Dedifferentiated amniotic fluid mesenchymal stem cell (primary cell): ENCODE data around the gene PANX2.

Experiments used
- DNase-seq: peaks from one replicate; pipeline ENCODE4 v3.0.0-alpha.2; 2016; ENCODE audit errors: extremely low spot score

The PANX2 gene

DNA sequence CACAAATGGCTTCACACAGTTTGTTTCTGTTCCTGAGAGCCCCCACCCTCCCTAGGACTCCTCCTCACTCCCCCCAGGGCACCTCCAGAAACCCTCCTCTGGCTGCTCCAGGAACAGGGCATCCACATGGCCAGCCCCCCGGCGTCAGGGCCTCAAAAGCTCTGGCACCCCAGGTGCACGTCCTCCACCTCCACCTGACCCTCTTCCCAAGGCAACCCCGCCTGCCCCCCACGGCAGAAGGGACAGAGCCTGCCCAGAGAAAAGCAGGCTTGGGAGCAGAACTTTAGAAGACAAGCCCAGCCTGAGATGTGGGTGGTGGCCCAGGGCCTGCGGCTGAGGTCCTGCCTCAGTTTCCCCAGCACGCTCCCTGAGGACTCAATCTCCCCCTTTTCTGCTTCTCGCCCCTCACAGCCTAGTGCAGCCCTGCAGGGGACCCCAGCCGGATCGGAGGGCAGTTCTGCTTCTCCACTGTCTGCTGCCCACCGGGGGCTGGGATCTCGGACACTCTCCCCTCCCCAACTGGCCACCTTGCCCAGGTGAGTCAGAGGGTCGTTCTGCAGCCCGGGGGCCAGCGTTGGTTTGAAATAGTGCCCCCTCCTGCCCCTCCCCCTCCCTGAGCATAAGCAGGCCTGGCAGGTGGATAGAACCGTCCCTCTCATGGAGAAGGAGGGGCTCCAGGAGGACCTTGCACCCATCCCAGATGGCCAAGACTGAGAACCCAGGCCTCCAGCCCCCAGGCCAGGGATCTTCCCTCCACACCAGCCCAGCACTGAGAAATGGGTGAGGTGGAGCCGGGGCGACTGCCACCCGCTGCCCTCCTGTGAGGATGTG lies 12.8 kb downstream of the PANX2 start:
- no peak for DNase-seq

DNA sequence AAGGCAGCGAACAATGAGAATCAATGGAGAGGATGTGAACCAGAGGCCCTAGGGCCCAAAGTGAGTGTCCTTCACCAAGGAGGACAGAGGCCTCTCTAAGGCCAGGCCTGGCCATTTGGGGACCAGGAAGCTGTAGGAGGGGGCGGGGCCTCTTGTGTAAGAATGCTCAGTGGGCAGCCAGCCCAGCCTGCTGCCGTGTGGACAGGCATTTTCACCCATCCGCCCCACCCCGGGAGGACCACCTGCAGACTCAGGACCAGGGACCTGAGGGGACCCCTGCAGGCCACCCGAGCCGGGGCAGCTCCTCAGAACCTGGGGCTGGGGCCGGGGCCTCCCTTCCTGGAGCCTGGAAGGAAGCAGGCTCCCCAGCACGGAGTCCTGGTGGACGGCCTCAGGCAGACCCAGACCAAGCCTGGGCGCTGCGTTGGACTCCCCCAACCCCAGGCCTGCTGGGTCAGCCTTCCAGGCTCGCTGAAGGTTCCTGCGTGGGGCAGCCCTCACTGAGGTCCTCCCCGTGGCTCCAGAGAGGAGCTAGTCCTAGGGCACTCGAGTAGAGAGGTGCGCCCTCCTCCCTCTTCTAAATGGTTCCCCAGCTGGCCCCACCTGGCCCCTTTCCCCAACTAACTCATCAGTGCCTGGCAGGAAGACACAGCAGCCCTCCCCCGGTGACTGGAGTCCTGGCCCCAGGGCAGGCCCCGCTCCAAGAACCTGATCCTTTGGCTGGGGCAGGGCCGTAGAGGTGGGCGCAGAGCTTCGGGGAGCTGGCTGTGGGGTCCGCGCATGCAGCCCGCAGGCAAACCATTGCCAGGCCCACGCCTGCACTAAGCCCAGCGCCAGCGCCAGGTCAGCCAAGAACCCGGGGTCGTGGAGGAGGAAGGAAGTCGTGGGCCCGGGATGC lies 13.7 kb downstream of the PANX2 start:
- no peak for DNase-seq

DNA sequence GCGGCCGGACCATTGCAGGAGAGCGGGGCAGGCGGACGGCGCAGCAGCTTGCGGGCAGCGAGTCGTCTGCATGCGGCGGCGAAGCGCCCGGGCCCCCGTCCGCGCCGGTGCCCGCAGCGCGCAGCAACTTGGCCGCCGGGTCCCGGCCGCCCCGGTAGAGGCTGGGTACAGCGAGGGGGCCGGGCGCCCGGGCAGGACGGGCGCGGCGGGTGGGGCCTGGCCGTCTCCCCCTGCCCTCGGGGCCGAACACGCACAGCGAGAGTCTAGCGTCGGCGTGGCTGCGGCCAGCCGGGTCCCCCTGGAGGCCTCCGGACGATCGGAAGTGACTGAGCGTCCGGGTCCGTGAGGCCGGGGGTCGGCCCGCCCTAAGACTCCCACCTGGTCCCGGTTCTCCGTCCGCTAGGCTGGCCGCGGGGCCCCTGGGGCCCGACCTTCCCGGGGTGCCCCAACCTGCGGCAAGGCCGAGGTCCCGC lies 14.4 kb downstream of the PANX2 start:
- DNase-seq, result no peak

DNA sequence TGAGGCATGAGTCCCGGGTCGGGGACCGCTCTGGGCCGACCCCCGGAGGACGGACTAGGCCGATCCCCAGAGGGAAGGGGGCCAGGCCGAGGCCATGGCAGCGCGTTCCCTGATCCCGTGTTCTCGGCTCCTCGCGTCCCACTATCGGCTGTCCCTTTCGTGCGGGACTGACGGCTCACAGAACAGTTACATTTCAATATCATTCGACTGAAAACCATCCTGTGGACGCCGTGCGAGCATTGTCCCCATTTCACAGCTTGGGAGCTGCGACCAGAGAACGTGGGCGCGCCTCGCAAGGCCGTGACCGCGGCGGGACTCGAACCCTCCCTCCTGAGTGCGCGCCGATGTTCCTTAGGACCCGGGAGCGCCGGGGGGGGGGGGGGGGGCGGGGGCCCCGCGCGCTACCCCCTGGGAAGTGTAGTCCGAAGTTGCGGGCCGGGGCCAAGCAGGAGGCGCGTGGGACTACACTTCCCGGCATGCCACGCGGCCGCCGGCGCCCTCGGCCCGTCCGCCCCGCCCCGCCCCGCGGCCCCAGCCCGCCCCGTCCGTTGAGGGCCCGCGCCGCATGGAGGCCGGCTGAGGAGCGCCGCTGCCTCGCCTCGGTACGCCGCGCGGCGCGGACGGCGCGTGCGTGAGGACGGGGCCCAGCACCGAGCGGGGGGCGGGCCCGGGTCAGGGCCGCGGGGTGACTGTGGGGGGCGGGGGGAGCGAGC lies 15.0 kb downstream of the PANX2 start, which contains the start of gene TRABD:
TRABD (plus strand) TSS at position 539 of the 713 bp plus-strand sequence. CDS start 7,148 bp downstream, outside the sequence.
- DNase-seq, result peak; percentile 83

DNA sequence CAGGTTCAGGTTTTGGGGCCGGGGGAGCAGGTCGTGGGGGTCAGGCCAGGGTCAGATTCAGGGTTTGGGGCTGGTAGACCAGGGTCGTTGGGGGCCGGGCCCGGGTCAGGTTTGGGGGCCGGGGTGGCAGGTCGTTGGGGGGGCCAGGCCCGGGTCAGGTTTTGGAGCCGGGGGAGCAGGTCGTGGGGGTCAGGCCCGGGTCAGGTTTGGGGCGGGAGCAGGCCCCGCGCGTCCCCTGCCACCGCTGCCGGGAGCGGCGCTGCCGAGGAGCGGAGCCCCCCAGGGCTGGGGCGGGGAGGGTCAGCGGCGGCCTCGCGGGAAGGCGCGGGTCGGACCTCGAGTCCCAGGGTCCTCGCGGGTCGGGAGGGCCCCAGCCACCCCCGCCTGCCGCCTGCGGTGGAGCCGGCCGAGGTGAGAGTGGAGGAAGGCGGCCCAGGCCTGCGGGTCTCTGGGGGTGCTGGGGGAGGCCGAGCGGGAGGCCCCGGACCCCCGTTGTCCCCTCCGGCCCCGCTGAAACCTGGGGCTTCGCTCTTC lies 15.7 kb downstream of the PANX2 start:
- no peak for DNase-seq

DNA sequence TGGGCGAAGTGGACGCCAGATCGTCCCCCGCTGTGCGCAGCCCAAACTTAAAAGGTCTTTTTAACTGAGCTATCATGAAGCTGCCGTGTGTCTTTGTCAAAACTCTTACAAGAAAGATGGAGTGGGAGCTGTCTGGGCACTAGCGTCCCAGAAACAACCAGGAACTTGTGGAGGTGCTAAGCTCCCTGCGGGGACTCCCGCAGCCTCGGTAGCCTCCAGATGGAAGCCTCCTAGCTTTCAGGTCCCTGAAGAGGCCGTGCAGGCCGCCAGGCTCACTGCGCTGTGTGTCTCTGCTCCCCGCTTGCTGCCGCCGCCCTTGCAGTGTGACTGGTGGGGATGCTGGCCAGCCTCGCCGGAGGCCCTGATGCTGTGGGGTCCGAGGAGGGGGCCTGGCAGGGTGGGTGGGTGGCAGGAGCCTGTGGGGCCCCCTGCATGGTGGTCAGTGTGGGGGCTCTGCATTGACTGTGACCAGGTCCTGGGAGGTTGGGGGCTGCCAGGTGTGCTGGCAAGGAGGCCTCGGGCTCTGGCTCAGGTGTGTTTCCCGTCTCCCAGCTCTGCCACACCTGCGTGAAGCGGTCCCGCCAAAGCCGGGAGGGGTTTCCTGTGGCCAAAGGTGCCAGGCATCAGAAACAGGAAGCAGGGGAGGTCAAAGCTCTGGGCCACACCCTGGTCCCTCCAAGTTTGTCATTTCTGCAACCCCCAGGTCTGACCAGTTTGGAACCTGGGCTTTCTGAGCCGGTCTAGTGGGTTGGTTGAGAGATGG lies 16.4 kb downstream of the PANX2 start:
- no peak for DNase-seq

DNA sequence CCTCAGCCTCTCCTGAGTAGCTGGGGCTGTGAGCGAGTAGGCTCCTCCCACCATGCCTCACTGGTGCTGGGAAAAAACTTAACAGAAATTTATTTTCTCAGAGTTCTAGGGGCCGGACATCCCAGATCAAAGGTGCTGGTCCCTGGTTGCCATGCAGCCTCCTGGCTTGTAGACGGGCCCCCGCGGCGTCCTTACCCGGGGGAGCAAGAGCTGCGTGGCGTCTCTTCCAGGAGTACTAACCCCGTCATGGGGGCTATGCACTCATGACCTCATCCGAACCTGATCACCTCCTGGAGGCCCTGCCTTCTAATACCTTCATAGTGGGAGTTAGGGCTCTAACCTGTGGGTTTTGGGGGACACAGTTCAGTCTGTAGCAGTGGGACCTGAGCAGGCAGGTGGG lies 17.8 kb downstream of the PANX2 start:
- DNase-seq, result no peak

DNA sequence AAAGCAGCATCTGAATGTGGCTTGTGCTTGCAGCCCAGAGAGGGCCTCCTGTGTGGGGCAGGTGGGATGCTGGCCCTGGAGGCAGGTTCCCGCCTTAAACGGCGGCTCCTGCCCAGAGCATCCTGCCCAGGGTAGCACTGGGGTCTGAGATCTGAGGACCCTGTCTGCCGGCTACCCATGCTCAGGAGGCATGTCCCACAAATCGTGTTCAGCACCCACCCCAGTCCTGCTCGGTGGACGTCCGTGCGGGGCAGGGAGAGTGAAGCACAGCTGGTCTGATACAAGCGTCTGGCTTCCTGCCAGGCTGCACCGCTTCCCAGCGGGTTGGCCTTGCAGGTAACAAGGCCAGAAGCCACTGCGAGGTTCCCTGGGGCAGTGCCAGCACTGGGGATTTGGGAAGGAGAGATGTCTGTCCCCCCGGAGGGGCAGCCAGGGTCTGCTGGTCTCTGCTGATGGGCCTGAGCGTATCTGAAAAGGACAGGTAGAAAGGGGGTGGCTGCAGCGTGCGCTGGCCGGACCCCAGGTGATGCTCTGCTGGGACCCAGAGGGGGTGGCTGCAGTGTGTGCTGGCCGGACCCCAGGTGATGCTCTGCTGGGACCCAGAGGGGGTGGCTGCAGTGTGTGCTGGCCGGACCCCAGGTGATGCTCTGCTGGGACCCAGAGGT lies 18.8 kb downstream of the PANX2 start:
- no peak for DNase-seq

DNA sequence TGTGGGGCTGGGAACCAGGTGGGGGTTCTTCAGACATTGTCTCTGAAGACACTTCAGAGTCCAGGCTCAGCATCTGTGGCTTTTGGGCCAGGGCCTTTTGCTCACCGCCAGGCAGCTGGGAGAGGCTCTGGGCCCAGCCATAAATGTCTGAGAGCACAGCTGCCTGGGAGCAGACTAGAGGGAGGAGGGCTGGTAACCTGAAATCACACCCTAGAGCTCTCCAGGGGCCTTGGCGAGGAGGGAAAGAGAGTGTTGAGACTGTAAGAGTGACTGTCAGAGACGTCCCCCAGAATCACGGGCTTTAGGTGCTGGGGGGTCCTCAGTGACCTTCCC lies 19.3 kb downstream of the PANX2 start:
- DNase-seq, result no peak

DNA sequence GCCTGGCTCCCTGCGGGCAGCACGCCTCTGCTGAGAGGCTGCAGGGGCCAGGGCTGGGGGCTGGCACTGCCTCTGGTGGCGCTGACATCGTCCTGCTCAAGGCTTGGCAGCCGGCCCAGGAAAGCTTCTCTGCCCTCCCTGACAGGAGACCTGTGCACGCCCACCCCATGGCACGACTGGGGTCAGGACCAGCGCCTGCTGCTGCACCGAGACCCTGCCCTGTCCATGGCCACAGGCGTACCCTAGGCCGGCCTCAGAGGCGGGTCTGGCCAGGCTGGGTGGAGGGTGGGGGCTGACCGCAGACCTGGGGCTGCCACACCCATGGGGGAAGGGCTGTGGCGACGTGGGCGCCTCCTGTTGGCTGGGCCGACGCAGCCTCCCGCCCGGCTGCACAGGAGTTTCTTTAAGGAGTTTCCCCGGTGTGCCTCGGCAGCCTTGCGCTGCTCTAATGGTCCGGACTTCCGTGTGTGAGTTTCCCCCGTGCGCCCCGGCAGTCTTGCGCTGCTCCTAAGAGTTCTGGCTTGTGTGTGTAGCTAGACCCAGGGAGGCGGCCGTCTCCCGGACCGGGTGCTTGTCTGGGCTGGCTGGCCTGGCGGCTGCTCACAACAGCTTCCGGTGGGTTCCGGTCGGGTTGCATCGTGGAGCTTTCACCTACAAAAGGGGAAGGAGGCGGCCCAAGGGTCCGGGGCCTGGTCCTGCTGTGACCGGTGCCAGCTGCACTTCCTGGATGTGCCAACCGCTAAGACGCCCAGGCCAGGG lies 19.8 kb downstream of the PANX2 start:
- DNase-seq, result peak; percentile 22

DNA sequence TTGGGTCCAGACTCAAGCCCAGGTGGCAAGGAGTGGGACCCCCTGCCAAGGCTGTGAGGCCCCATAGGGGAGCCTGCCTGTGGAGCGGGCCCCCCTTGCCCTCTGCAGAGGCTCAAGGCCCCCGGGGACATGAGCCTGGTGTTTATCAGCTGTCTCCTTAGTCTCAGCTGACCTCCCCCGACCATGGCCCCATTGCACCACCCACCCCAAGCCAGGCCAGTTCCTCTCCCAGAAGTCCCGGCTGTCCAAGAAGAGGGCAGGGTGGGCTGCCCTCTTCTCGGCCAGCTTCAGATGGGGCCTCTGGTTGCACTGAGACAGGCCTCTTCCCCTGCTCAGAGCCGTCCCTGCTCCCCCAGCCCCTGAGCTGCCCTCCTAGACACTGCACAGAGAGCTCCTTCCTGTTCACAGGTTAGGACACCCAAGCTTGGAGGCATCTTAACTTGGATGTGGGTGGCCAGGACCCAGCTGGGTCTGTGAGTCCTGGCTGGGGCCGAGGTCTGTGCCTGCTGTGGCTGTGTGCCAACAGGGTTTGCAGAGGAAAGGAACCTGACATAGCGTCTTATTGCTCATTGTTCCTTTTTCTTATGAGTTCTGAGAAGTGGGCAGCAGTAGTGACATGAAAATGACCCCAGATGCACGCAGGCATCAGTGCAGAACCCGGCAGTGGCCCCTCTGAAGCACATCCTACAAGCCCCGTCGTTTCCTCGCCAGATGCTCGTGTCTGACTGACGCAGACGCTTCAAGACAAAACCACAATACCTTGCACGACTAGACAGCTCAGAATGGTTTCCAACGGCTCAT lies 20.6 kb downstream of the PANX2 start:
- DNase-seq, result no peak

DNA sequence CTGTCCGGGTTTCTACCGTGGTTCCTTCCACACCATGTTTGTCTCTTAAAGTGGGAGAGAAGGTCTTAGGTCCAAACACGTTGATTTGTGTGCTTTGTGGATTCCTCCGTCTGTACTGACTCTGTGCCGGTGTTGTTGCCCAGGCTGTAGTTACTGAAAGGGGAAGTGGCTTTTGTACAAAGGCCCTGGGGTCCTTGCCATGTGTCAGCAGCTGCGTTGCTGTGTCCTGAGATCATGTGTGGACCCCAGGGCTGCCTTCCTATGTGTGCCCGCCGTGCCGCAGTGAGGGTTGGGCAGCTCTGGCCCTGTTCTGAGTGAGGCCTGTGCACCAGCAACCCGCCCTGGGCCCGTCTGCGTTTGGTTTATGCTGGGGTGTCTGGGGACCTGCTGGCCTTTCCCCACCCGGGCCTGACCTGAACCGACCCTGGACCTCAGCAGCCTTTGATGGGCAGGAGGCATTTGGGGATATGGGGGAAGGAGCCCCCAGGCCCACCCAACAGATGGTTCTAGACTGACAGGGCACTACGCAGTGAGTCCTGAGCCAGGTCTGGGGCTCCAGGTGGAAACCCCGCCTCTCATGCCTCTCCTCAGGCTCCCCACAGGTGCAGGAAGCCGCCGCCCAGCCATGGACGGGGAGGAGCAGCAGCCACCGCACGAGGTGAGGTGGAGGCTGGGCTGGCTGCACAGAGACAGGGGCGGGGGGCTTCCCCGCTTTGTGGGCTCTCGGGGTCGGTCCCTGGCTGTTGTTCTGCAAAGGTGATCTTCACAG lies 22.1 kb downstream of the PANX2 start:
- DNase-seq, result no peak

DNA sequence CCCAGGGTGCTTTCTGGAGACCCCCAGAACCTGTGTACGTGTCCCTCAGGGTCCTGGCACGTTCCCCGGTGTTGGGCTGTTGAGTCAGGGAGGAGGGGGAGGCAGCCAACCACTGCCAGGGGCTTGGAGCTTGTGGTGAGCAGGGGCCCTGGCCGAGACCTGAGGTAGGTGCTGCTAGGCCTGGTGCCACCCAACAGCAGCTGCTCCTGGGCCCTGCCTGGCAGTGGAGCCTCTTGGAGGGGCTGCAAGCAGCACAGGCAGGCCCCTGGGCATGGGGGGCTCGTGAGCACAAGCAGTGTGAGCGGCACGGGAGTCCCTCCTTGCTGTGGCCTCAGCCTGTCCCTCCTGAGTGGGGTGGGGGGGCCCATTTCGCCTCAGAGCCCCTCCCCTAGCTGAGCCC lies 23.1 kb downstream of the PANX2 start:
- no peak for DNase-seq

DNA sequence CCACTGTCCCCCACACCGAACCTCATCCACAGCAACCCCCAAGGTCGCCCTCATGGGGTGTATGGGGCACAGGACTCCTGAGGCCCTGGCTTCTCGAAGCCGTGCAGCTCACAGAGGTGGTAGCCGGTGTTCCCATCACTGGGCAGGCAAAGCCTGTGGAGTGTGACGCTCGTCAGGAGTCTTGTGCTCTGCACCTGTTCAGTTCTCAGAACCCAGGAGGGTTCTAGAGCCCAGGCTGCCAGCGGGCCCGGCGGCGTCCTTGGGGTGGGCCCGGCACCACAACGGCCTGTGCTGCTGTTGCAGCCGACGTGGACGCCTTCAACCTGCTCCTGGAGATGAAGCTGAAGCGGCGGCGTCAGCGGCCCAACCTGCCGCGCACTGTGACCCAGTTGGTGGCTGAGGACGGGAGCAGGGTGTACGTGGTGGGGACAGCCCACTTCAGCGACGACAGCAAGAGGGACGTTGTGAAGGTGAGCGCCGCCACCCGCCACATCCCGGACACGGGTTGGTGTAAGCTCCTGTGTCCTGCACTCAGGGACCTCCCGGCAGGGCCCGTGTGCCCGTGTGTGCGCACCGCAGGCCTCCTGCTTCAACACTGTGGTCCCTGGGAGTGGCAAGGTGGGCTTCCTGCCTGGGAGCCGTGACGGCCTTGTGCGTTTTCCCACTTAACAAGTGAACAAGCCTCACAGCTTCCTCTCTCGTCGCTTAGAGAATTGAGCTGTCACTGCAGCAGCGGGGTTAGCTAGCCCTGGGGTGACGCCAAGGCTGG lies 23.7 kb downstream of the PANX2 start:
- no peak for DNase-seq

DNA sequence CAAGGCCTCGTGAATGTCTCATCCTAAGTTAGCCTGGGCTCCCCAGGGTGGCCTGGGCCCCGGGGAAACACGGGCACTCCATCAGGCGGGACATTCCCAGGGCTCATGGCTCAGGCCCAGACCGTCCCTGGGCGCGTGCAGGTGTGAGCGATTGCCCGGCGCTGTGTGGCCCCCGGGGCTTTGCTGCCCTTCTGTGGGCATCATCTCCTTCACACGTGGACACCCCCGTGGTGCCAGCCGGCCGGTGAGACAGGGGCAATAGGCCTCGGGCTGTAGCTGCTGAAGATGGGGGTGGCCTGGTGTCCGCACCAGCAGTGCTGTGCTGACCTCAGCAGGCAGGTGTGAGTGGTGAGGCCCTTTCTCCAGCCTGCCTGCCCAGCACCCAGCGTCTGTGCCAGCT lies 25.7 kb downstream of the PANX2 start:
- DNase-seq, result no peak

DNA sequence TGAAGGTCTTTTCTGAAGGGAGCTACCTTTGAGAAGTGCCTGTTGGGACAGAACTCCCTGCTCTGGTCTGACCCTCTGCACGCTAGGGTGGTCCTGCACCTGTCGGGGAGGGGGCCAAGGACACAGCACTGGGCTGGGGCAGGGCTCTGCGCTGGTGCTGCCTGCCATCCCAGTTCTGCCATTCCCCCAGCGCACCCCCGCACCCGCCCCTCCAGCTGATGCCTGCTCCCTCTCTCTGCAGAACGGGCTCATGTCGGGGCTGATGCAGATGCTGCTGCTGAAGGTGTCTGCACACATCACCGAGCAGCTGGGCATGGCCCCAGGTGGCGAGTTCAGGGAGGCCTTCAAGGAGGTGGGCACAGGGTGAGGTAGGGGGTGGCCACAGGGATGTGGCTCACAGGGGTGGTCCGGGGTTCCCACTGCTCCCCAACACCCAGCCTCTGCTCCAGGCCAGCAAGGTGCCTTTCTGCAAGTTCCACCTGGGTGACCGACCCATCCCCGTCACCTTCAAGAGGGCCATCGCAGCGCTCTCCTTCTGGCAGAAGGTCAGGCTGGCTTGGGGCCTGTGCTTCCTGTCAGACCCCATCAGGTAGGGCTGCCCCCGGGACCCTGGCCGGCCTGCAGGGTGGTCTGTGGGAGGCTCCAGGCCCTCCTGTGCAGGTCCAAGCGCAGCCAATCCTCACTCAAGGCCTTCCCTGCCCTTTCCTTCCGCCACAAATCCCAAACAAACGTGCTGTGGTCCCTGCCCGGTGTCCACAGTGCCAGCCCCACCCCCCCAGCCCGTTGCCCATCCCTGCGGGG lies 26.7 kb downstream of the PANX2 start:
- no peak for DNase-seq
